Urothelium cell line (cell line): ENCODE data around the gene MIEN1.
"Not testable (repeated sequence)": the region's sequence is repeated elsewhere in the genome, so short reads cannot be mapped to it uniquely, and the experiment has no call there.

Experiments
- DNase-seq: peaks from one replicate; pipeline ENCODE4 v3.0.0; 2011; ENCODE audit warnings: low spot score, mixed read lengths
- FAIRE-seq: peaks from 2 replicates; lab custom pipeline; 2011; peaks lifted over from hg19 to GRCh38; lab: Jason Lieb, UNC

The MIEN1 gene

DNA sequence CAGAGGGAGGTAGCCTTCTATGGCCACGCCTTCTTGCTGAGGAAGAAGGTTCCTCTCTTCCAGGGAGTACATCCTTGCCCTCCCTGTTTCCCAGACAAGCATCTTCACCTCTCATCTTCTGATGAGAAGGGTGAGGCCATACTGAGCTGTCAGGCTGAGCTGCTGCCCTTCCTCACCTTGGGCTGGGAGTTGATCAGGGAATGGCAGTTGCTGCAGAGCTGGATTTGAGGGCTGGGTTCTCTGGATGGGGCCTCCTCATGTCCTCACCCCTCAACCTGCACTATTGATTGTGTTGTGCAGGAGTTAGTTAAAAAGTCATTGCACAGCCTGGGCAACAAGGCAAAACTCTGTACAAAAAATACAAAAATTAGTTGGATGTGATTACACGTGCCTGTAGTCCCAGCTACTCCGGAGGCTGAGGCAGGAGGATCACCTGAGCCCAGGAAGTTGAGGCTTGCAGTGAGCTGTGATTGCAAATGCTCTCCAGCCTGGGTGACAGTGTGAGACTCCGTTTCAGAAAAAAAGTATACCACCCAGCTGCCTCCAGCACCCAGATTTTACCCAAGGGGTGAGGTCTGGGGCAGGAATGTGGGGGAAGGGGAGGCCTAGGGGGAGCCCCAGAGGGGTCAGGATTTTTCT lies 28.4 kb downstream of the MIEN1 start:
- no peak for FAIRE-seq

DNA sequence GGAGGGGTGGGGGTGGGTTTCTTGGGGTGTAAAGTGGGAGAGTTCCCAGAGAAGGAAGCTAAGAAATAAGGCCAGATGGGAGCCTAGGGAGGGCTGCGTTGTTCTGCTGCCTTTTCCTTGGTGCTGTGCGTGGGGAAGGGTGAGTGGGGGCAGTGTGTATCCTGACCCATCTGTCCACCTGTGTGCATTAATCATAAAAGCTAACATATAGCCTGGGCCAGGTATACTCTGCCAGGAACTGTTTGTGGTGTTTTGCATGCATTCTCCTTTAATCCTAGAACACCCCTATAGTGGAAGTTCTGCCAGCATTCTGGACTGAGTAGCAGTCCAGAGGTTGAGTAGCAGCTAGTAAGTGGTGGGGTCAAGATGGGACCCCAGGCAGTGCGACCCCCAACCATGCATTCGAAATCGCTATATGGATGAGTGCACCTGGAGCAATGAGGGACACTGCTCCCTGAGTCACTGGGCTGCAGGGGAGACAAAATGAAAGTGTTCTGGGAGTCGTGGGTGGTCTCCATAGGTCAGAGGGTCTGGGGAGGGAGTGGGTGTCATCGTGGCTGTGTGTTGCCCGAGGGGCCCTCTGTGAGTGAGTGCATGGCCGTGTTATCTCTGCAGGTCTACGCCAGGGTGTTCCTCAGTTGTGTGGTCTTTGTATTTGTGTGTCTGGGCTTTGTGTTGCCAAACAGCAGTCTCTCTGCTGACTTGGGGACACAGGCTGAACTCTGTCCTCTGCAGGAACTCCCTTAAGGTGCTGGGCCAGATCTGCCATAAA lies 29.1 kb downstream of the MIEN1 start:
- no peak for DNase-seq
- FAIRE-seq = no peak

More for the DNA sequence above, 28.4 kb downstream of the MIEN1 start:
- DNase-seq = no peak

DNA sequence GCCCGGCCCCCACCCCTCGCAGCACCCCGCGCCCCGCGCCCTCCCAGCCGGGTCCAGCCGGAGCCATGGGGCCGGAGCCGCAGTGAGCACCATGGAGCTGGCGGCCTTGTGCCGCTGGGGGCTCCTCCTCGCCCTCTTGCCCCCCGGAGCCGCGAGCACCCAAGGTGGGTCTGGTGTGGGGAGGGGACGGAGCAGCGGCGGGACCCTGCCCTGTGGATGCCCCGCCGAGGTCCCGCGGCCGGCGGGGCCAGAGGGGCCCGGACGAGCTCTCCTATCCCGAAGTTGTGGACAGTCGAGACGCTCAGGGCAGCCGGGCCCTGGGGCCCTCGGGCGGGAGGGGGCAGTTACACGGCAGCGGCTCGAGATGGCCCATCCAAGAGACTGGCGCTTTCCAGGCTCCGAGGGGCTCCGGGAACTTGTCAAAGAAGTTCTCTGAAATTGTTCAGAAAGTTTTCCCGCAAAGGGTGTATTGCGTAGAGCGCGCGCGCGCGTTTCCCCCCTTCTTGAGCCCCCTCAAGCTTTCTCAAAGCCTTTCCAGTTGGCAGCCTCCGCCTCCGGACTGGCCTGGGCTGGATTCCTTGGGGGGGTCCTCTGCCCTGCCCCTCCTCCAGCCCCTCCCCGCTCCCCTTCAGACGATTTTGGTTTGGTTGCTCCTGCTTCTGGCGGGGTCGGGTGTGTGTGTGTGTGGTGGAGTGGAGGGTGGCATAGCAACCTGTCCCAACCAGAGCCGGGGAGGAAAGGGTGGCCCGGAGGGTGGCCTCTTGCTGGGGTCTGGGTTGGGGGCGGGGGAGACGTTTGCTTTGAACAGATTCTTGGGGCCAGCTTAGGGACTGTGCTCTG lies 30.0 kb downstream of the MIEN1 start:
- DNase-seq (peak; percentile 57), FAIRE-seq (no peak)

DNA sequence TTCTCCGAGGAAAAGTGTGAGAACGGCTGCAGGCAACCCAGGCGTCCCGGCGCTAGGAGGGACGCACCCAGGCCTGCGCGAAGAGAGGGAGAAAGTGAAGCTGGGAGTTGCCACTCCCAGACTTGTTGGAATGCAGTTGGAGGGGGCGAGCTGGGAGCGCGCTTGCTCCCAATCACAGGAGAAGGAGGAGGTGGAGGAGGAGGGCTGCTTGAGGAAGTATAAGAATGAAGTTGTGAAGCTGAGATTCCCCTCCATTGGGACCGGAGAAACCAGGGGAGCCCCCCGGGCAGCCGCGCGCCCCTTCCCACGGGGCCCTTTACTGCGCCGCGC lies 30.5 kb downstream of the MIEN1 start, which contains the start of gene ERBB2:
ERBB2 (plus strand) TSS at position 247 of the 330 bp plus-strand sequence. CDS start 175 bp downstream, outside the sequence.
- peak; percentile 85 for DNase-seq
- FAIRE-seq = peak; percentile 63

DNA sequence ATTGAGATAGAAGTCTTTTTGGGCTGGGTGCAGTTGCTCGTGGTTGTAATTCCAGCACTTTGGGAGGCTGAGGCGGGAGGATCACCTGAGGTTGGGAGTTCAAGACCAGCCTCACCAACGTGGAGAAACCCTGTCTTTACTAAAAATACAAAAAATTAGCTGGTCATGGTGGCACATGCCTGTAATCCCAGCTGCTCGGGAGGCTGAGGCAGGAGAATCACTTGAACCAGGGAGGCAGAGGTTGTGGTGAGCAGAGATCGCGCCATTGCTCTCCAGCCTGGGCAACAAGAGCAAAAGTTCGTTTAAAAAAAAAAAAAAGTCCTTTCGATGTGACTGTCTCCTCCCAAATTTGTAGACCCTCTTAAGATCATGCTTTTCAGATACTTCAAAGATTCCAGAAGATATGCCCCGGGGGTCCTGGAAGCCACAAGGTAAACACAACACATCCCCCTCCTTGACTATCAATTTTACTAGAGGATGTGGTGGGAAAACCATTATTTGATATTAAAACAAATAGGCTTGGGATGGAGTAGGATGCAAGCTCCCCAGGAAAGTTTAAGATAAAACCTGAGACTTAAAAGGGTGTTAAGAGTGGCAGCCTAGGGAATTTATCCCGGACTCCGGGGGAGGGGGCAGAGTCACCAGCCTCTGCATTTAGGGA lies 31.0 kb downstream of the MIEN1 start:
- DNase-seq, FAIRE-seq: not testable (repeated sequence)

DNA sequence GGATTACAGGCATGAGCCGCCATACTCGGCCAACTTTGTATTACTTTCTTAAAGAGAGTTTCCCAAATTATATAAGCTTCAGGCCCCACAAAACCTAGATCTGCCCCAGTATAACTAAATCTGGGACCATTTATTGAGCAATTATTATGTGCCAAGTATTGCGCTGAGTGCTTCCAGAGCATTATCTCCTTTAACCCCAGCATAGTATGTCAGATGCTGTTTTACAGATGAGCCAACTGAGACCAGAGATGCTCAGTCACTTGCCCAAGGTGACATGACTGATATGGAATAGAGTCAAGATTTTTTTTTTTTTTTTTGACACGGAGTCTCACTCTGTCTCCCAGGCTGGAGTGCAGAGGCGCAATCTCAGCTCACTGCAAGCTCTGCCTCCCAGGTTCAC lies 32.4 kb downstream of the MIEN1 start:
- FAIRE-seq (no peak), DNase-seq (no peak)

DNA sequence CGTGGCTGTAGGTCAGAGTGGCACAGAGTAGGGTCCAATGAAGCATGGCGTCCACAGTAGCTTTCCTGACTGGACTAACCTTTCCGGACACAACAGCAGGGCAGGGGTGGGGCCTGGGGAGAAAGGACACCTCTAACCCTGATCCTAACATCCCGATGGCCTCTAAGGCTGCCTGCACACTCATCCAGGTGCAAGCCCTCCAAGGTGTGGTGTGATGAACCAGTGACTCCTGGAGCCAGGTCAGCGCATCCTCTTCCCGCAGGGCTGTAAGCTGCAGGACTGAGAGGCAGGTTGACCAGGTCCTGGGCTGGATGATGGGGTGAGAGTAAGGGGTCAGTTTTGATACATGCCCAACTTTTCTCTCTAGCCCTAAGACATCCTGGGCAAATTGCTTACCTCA lies 33.6 kb downstream of the MIEN1 start:
- no peak for DNase-seq
- no peak for FAIRE-seq

DNA sequence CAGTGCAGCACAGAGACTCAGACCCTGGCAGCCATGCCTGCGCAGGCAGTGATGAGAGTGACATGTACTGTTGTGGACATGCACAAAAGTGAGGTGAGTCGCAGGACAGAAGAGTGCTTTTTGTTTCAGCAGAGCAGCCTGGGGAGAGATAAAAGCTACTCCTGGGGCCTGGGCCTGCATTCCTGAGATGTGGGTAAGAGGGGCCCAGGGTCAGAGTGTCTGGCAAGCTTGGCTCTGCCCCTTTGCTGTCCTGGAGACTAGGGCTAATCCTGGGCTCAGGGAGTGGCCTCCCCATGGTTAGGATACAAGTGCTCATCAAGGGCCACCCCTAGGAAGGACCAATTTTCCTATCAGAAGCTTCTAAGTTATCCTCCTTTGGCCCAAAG lies 35.2 kb downstream of the MIEN1 start:
- no peak for FAIRE-seq
- DNase-seq = no peak

DNA sequence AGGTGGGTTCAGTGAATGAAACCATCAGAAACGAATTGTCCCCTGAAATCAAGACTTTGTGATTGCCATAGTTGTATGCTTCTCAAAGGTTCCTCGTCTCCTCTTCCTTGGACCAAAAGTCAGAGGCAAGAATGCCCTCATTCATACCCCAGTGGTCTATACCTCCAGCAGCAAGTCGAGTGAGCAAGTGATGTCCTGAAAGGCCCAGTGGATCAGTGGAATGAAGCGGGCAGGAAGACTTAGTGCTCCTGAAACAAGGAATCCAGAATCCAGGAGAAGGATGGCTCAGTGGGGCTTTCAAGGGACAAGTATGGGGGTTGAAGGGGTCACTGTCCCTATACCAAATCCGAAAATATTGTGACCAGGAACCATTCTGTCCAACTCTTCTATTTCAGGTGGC lies 35.7 kb downstream of the MIEN1 start:
- DNase-seq (no peak), FAIRE-seq (no peak)

DNA sequence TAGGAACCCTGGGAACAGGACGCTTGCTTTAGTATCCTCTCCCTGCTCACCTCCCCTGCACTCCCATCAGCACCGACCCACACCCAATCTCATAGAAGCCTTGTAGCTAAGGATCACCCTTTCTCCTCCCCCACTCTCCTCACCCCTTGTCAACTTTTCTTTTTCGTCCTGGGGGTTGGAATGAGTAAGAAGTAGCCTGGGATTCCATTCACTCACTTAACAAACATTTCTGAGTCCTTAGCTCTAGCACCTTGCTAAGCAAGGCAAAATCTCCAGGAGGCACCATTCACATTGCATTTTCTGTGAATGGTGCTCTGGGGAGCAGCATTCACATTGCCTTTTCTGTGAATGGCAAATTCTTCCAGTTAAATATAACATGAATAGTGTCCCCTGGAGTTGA lies 41.4 kb downstream of the MIEN1 start:
- no peak for DNase-seq
- no peak for FAIRE-seq

DNA sequence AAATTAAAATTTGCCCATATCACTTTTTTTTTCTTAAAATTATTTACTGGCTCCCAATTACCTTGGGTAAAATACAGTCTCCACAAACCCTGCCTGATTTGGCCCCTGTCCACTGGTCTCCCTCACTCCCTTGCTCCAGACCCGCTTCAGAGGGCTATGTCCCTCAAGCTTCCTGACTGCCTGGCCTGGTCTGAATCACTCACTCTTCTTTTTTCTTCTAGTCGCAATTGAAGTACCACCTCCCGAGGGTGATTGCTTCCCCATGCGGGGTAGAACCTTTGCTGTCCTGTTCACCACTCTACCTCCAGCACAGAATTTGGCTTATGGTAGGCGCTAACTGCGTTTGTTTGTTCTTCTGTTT lies 41.9 kb downstream of the MIEN1 start:
- FAIRE-seq (no peak), DNase-seq (no peak)

DNA sequence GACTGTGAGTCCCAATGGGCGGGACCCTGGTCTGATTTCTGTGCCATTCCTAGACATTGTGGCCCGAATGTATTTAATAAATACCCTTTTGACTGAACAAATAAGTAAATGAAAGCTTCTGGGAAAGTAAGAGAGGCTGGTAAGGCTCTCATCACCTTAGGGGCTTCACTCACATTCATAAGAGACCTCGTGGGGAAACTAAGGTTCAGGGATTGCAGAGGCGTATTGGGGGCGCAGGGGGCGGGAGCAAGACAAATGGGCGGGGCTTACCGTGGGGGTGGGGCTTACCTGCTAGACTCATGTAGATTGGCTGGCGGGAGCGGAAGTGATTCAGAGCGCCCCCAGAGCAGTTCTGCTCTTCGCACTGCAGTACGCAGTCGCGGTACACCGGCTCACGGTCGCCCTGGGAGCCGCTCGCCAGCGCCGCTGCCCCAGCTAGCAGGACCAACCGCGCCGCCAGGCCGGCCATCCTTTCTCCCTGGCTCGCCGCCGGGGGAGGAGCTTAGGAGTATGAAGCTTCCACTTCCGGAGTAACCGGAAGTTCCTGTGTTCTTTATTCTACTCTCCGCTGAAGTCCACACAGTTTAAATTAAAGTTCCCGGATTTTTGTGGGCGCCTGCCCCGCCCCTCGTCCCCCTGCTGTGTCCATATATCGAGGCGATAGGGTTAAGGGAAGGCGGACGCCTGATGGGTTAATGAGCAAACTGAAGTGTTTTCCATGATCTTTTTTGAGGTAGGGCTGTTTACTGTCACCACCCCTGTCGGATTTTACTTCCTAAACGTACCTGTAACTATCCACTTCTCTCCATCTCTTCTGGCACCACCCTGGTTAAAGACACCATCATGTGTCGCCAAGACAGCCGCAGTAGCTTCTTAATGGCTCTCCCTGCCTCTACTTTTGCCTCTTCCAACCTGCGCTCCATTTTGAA lies 42.5 kb downstream of the MIEN1 start, which contains the start of gene PGAP3:
PGAP3 (minus strand) TSS at position 512 of the 929 bp plus-strand sequence; CDS start at position 469, 43 bp downstream.
- FAIRE-seq (no peak), DNase-seq (peak; percentile 94)

DNA sequence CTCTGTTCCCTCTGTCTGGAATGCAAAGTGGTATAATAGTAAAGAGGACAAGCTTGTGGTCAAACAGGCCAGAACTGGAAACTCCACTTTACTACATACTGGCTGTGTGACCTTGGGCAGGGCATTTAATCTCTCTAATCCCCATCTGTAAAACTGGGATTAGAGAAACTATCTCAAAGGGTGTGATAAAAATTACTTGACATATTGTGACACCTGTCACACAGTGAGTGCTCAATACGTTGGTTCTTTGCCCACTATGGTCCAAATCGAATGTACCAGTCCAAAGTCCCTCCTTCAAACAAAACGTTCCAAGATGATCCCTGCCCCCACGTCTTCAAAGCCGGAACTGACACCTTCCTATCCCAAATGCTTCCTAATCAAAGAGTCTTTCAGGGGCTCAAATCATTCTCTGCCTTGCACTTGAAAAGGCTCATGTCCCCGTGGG lies 43.2 kb downstream of the MIEN1 start:
- DNase-seq (no peak), FAIRE-seq (no peak)

DNA sequence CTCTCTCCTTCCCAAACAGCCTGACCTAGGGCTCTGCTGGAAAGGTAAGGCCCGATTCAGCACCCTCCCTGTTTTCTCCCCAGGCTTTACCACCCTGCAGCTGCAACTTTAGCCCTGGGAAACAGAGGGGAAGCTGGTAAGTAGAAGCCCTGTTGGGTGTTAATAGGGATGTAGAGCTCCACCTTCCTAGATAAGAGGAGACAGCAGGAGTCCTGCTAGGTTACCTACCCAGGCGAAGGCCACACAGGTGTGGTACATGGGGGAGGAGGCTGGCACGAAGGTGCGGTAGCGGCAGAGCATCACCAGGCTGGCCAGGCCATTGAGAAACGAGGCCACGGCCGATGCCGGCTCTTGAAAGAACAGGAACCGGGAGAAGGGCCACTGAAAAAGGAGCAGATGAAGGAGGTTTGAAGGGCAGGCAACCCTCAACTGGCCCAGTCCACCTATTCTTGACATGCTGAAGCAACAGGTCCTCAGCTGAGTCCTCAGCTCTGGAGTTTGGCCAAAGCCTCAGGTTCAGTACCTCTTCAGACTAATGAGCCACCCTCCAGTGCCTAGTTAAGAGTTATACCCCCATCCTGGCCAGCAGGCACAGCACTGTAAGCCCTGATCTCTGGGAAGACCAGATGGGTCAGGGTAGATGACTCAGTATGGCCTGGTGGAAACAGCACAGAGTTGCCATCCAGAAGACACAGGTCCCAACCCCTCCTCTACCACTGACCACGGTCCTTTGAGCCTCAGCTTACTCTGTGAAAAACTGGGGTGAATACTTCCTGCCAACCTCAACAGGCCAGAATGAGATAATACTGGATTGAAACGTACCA lies 45.8 kb downstream of the MIEN1 start:
- DNase-seq = no peak
- FAIRE-seq = no peak

DNA sequence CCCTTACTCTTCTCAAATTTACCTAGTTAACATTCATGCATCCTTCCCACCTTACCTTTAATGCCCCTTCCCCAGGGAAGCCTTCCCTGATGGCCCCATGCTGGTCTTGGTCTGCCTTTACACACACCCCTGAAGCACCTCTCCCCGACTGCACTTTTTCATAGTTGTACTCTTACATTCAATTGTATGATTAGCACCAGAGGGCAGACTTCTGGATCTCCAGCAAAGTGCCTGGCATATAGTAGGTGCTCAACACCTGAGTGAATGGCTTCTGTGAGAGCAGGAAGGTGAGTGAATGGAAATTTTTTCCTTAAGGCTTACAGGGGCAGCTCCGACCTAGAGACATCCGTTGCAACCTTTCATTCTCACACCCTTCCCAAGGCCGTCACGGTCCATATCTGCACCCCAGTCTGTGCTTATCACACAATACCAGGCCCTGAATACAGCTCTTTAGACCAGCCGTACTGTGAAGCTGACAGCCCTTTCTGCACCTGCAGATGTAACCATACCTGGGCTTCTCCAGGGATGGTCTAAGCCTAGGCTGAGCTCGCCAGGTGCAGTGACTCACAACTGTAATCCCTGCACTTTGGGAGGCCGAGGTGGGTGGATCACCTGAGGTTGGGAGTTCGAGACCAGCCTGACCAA lies 46.9 kb downstream of the MIEN1 start:
- FAIRE-seq (no peak), DNase-seq (no peak)

DNA sequence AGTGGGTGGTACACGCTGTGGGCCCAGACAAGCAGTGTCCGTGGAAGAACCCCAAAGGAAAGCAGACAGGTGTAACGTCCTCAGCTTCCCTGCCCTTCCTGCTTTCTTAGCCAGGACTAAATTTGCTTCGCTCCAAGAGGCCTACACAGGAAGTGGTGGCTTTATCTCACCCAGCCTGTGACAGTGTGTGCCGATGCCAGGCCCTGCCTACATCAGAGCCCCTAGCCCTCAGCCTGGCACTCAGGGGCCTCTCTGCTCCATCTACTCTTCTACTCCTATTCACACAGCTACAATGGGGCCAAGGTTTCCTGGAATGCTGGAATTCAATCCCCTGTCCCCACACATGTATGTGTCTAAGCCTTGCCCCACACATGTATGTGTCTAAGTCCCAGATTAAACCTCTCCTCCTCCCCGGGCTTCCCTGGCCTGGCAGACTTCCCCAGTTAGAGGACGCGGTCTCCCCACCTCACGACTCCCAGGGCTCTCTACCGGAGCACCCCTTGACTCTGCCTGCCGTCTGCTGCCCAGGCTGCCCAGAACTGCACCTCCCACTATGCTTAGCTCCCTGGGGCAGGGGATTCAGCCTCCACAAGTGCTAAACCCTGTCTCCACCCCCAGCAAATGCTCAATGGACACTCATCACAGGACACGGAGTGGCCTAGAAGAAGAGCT lies 50.7 kb downstream of the MIEN1 start:
- DNase-seq (no peak), FAIRE-seq (no peak)
